Measurements from ENCODE around the gene MPO. TPM values are rescaled to one million over a fixed set of nuclear protein-coding genes. Genes with fewer than 3 reads are reported as not detected.

Gene MPO
- total and polyA plus RNA-seq, 9 of the 15 experiments (the other 6 are each of a cell fraction or from before 2014, with no cell fraction given): 0.04 to 0.47 (median 0.39) TPM; not detected in 6

DNA sequence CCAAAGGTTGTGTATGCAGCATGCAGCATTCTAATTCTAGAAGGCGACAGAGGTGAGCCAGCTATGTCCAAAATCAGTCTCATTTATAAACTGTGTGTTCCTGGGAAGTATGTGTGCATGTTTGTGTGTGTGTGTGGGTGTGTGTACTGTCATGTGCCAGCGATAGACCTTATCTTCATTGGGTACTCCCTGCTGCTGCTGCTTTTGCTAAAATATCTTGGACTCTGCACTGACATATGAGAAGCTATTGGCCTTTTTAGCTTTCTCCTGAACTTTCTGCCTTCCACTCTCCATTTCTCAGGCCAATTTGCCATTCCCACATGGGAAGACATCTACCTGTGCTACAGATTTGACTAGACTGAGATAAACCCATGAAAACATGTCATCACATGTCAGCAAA lies 44.3 kb downstream of the MPO start:
- H3K27ac ChIP-seq (ENCODE audit: extremely low read depth, low read depth, low read length): no peak overlapping the region
- FAIRE-seq: no peak
- peaks cover 0 to 14% of the 10 kb centered on the region in 2 experiments; a peak in 3 of 5 replicates for H3K4me1 ChIP-seq (replicated peaks in 1 of 2; ENCODE audit: control insufficient read depth in 2 of 2, insufficient read depth in 2 of 2, low read length in 2 of 2)
- intact Hi-C loops (cut with micrococcal nuclease): no loop called here
- peaks cover 5 to 17% of the 10 kb centered on the region in 2 experiments; a peak in 4 of 5 replicates for H3K27me3 ChIP-seq (ENCODE audit: control insufficient read depth in 2 of 2, insufficient read depth in 2 of 2, low read length in 2 of 2)
- H3K4me3 ChIP-seq: no peak overlapping the region
- H3K9ac ChIP-seq (ENCODE audit: insufficient read depth in 1 of 2, low read depth in 2 of 2, low read length in 2 of 2): no peak overlapping the region
- ChIA-PET CTCF (ENCODE audit: low intra/inter-chr PET ratio) (no interaction called here), POLR2A (interaction anchor here (0.6 to 1.7 kb wide), 7 partner anchors 8 to 674 kb away, joined by 3 to 6 read pairs (median 3); no protein-coding TSS in a partner anchor)
- no peaks in the 10 kb centered on the region for H3K9me1 ChIP-seq (ENCODE audit: control insufficient read depth, insufficient read depth, low read length)
- BruUV-seq (replicated peaks): no TSS peak
- H4K20me1 ChIP-seq (replicated peaks; ENCODE audit: control insufficient read depth, insufficient read depth, low read length): no peaks in the 10 kb centered on the region
- H3K36me3 ChIP-seq (ENCODE audit: control insufficient read depth, insufficient read depth, low read length): no peaks in the 10 kb centered on the region
- no peaks in the 10 kb centered on the region for H3K9me3 ChIP-seq (replicated peaks; ENCODE audit: control insufficient read depth, insufficient read depth, low read depth, low read length)
- 6% methylated on average over 2 of the region's 2 CpGs for WGBS (ENCODE audit: insufficient coverage, low coverage, missing lambda C conversion rate)
- no peak overlapping the region for H2AFZ ChIP-seq (ENCODE audit: low read depth, low read length)
- in situ Hi-C loops (cut with MboI): no loop called here
- no peak for DNase-seq (ENCODE audit: extremely low read depth in 1 of 4, low spot score in 3 of 4)
- no peaks in the 10 kb centered on the region for H3K79me2 ChIP-seq (ENCODE audit: control insufficient read depth, insufficient read depth, low read length)
- H3K4me2 ChIP-seq (ENCODE audit: insufficient read depth, low read length): no peak overlapping the region
- no peak for ATAC-seq
- TF ChIP-seq EGR1 (conservative IDR thresholded peaks at IDR 0.05) (peak; percentile 35), BHLHE40 (IDR thresholded peaks at IDR 0.05; ENCODE audit: low read length) (peak; percentile 72), FOXJ2 (tag; IDR thresholded peaks at IDR 0.05) (0 out of 2 replicates have a peak, but pooled peaks have one; percentile 23)
- TF ChIP-seq, protein P1, sequence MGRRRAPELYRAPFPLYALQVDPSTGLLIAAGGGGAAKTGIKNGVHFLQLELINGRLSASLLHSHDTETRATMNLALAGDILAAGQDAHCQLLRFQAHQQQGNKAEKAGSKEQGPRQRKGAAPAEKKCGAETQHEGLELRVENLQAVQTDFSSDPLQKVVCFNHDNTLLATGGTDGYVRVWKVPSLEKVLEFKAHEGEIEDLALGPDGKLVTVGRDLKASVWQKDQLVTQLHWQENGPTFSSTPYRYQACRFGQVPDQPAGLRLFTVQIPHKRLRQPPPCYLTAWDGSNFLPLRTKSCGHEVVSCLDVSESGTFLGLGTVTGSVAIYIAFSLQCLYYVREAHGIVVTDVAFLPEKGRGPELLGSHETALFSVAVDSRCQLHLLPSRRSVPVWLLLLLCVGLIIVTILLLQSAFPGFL (CRISPR knock-in tag; IDR thresholded peaks at IDR 0.05): no peak

- H3K4me1 ChIP-seq (replicated peaks in 1 of 2; ENCODE audit: control insufficient read depth in 2 of 2, insufficient read depth in 2 of 2, low read length in 2 of 2): peaks cover 0 to 14% of the 10 kb centered on the region in 2 experiments; a peak in 3 of 5 replicates
- H3K79me2 ChIP-seq (ENCODE audit: control insufficient read depth, insufficient read depth, low read length): no peaks in the 10 kb centered on the region
- no peaks in the 10 kb centered on the region for H3K36me3 ChIP-seq (ENCODE audit: control insufficient read depth, insufficient read depth, low read length)
- H3K27ac ChIP-seq (ENCODE audit: extremely low read depth, low read depth, low read length): no peak overlapping the region
- no peaks in the 10 kb centered on the region for H4K20me1 ChIP-seq (replicated peaks; ENCODE audit: control insufficient read depth, insufficient read depth, low read length)
- H3K4me3 ChIP-seq: no peak overlapping the region
- peaks cover 2 to 17% of the 10 kb centered on the region in 2 experiments; a peak in 4 of 5 replicates for H3K27me3 ChIP-seq (ENCODE audit: control insufficient read depth in 2 of 2, insufficient read depth in 2 of 2, low read length in 2 of 2)
- no TSS peak for BruUV-seq (replicated peaks)
- DNase-seq (ENCODE audit: extremely low read depth in 1 of 4, low spot score in 3 of 4) (peak in 1 of 4 experiments; percentile 4), ATAC-seq (no peak), FAIRE-seq (no peak)
- H2AFZ ChIP-seq (ENCODE audit: low read depth, low read length): no peak overlapping the region
- TF ChIP-seq SMARCA5 (IDR thresholded peaks at IDR 0.05) (no peak), TCF7L2 (IDR thresholded peaks at IDR 0.05; ENCODE audit: low read depth, low read length) (no peak), ZNF695 (CRISPR knock-in tag; IDR thresholded peaks at IDR 0.05) (no peak)
- TF ChIP-seq, protein P2, sequence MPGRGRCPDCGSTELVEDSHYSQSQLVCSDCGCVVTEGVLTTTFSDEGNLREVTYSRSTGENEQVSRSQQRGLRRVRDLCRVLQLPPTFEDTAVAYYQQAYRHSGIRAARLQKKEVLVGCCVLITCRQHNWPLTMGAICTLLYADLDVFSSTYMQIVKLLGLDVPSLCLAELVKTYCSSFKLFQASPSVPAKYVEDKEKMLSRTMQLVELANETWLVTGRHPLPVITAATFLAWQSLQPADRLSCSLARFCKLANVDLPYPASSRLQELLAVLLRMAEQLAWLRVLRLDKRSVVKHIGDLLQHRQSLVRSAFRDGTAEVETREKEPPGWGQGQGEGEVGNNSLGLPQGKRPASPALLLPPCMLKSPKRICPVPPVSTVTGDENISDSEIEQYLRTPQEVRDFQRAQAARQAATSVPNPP (IDR thresholded peaks at IDR 0.05; ENCODE audit: borderline replicate concordance, insufficient read depth, insufficient read length): no peak
- TF ChIP-seq, protein P3, sequence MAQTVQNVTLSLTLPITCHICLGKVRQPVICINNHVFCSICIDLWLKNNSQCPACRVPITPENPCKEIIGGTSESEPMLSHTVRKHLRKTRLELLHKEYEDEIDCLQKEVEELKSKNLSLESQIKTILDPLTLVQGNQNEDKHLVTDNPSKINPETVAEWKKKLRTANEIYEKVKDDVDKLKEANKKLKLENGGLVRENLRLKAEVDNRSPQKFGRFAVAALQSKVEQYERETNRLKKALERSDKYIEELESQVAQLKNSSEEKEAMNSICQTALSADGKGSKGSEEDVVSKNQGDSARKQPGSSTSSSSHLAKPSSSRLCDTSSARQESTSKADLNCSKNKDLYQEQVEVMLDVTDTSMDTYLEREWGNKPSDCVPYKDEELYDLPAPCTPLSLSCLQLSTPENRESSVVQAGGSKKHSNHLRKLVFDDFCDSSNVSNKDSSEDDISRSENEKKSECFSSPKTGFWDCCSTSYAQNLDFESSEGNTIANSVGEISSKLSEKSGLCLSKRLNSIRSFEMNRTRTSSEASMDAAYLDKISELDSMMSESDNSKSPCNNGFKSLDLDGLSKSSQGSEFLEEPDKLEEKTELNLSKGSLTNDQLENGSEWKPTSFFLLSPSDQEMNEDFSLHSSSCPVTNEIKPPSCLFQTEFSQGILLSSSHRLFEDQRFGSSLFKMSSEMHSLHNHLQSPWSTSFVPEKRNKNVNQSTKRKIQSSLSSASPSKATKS (CRISPR knock-in tag; IDR thresholded peaks at IDR 0.05): no peak
- WGBS (ENCODE audit: insufficient coverage, low coverage, missing lambda C conversion rate): 0% methylated on average over 1 of the region's 1 CpG
- CTCF ChIA-PET (ENCODE audit: low intra/inter-chr PET ratio): no interaction called here
- in situ Hi-C loops (cut with MboI) (no loop called here), intact Hi-C loops (cut with micrococcal nuclease) (no loop called here)
- H3K9me1 ChIP-seq (ENCODE audit: control insufficient read depth, insufficient read depth, low read length): no peaks in the 10 kb centered on the region
- POLR2A ChIA-PET: interaction anchor here (0.9 to 1.7 kb wide), 5 partner anchors 7 to 14 kb away, joined by 3 to 6 read pairs (median 4); no protein-coding TSS in a partner anchor
- no peak overlapping the region for H3K9ac ChIP-seq (ENCODE audit: insufficient read depth in 1 of 2, low read depth in 2 of 2, low read length in 2 of 2)
- H3K4me2 ChIP-seq (ENCODE audit: insufficient read depth, low read length): no peak overlapping the region
- no peaks in the 10 kb centered on the region for H3K9me3 ChIP-seq (replicated peaks; ENCODE audit: control insufficient read depth, insufficient read depth, low read depth, low read length)
Observed at GRCh38 chr17:58235821-58236220, 44.9 kb downstream of the MPO start.
